Measurements from ENCODE around the gene SRRM4. TPM values are rescaled to one million over a fixed set of nuclear protein-coding genes. Genes with fewer than 3 reads are reported as not detected.

Gene SRRM4
- polyA plus RNA-seq, 3 donors = not detected

DNA sequence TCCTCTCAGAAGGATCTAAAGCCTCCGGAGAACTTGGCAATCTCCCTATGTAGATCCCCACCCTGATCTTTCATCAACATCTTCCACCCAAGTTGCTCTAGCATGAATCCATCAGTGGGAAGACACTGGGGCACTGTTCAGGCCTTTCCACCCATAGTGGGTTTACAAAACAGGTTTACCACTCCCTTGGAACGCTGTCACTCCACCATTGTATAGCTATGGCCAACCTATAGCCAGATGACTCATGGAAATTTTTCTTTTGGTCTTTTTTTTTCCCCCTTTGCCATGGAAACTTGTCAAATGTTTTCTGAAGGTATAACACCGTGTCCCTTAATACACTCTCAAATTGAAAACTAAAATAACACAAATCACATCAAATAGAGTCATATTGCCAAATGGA lies 186.6 kb downstream of the SRRM4 start:
- no CpG with 5 or more reads among the region's 3 CpGs for WGBS (ENCODE audit: insufficient coverage)
- H3K9ac ChIP-seq (ENCODE audit: insufficient read depth, low read length, poor library complexity, severe bottlenecking) = no peak overlapping the region
- TF ChIP-seq CTCF (IDR thresholded peaks at IDR 0.05) = no peak
- no peaks in the 10 kb centered on the region for H3K9me3 ChIP-seq (replicated peaks in 1 of 2; ENCODE audit: control insufficient read depth in 1 of 2, insufficient read depth in 1 of 2, low read length in 2 of 2)
- H3K27ac Mint-ChIP-seq = no peak overlapping the region
- H3K27me3 Mint-ChIP-seq (ENCODE audit: low read depth in 3 of 3) = peaks cover 1 to 4% (median 2%) of the 10 kb centered on the region in 3 donors
- H3K4me3 ChIP-seq (replicated peaks in 1 of 3; ENCODE audit: low read depth in 2 of 3, low read length in 3 of 3) = no peak overlapping the region
- DNase-seq = no peak
- intact Hi-C loops (cut with micrococcal nuclease) = no loop called here
- H3K4me1 ChIP-seq (ENCODE audit: control insufficient read depth in 1 of 2, insufficient read depth in 2 of 2, low read length in 2 of 2) = no peaks in the 10 kb centered on the region
- no peaks in the 10 kb centered on the region for H3K36me3 Mint-ChIP-seq
- H3K9me3 Mint-ChIP-seq = peaks cover 0 to 3% (median 0%) of the 10 kb centered on the region in 7 donors
- H3K27me3 ChIP-seq (ENCODE audit: control insufficient read depth in 2 of 2, insufficient read depth in 2 of 2, low read length in 2 of 2) = no peaks in the 10 kb centered on the region
- H3K27ac ChIP-seq (ENCODE audit: low read depth in 1 of 2, low read length in 2 of 2) = no peak overlapping the region
- no peak overlapping the region for H3K4me3 Mint-ChIP-seq
- H4K20me1 ChIP-seq (ENCODE audit: insufficient read depth, low read length) = no peaks in the 10 kb centered on the region
- no peak overlapping the region for H2AFZ ChIP-seq (ENCODE audit: insufficient read depth, low read depth, low read length, poor library complexity, severe bottlenecking)
- H3K4me2 ChIP-seq (replicated peaks; ENCODE audit: extremely low read depth, low read length, poor library complexity, severe bottlenecking) = no peak overlapping the region
- no peaks in the 10 kb centered on the region for H3K4me1 Mint-ChIP-seq
- H3K79me2 ChIP-seq (ENCODE audit: insufficient read depth, low read length) = no peaks in the 10 kb centered on the region
- no peaks in the 10 kb centered on the region for H3K36me3 ChIP-seq (replicated peaks in 1 of 2; ENCODE audit: control insufficient read depth in 1 of 2, insufficient read depth in 2 of 2, low read length in 2 of 2)

DNA sequence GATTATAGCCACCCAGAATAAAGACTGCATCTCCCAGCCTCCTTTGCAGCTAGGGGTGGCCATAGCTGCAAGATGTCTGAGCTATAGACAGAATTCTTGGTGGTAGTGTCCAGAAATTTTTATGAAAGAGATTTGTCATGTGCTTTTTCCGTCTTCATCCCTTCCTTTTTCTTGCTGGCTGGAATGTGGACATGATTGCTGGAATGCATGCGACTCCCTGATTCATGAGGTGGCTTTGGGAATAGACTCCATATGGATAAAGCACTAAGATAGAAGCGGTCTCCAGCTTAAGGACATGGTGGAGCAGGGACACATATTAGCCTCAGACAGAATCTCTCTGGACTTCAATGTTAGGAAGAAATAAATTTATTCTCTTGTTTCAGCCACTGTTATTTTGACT lies 187.4 kb downstream of the SRRM4 start:
- H3K4me2 ChIP-seq (replicated peaks; ENCODE audit: extremely low read depth, low read length, poor library complexity, severe bottlenecking) = no peak overlapping the region
- Mint-ChIP-seq H3K36me3 (no peaks in the 10 kb centered on the region), H3K4me1 (no peaks in the 10 kb centered on the region), H3K9me3 (peaks cover 0 to 3% (median 0%) of the 10 kb centered on the region in 7 donors), H3K27ac (no peak overlapping the region), H3K27me3 (ENCODE audit: low read depth in 3 of 3) (peaks cover 1 to 4% (median 2%) of the 10 kb centered on the region in 3 donors), H3K4me3 (no peak overlapping the region)
- no peaks in the 10 kb centered on the region for H3K36me3 ChIP-seq (replicated peaks in 1 of 2; ENCODE audit: control insufficient read depth in 1 of 2, insufficient read depth in 2 of 2, low read length in 2 of 2)
- 60% methylated on average over 1 of the region's 3 CpGs for WGBS (ENCODE audit: insufficient coverage)
- H3K79me2 ChIP-seq (ENCODE audit: insufficient read depth, low read length) = no peaks in the 10 kb centered on the region
- H2AFZ ChIP-seq (ENCODE audit: insufficient read depth, low read depth, low read length, poor library complexity, severe bottlenecking) = no peak overlapping the region
- H3K4me3 ChIP-seq (replicated peaks in 1 of 3; ENCODE audit: low read depth in 2 of 3, low read length in 3 of 3) = no peak overlapping the region
- intact Hi-C loops (cut with micrococcal nuclease) = no loop called here
- no peak overlapping the region for H3K27ac ChIP-seq (ENCODE audit: low read depth in 1 of 2, low read length in 2 of 2)
- no peaks in the 10 kb centered on the region for H3K27me3 ChIP-seq (ENCODE audit: control insufficient read depth in 2 of 2, insufficient read depth in 2 of 2, low read length in 2 of 2)
- no peak for DNase-seq
- no peaks in the 10 kb centered on the region for H3K9me3 ChIP-seq (replicated peaks in 1 of 2; ENCODE audit: control insufficient read depth in 1 of 2, insufficient read depth in 1 of 2, low read length in 2 of 2)
- H3K4me1 ChIP-seq (ENCODE audit: control insufficient read depth in 1 of 2, insufficient read depth in 2 of 2, low read length in 2 of 2) = no peaks in the 10 kb centered on the region
- no peak for TF ChIP-seq CTCF (IDR thresholded peaks at IDR 0.05)
- H3K9ac ChIP-seq (ENCODE audit: insufficient read depth, low read length, poor library complexity, severe bottlenecking) = no peak overlapping the region
- no peaks in the 10 kb centered on the region for H4K20me1 ChIP-seq (ENCODE audit: insufficient read depth, low read length)
